HUES64 (cell line): ENCODE measurements around the gene FLNA.

ENCODE experiments used
- H3K27ac ChIP-seq: 2 replicates; pipeline ENCODE4 v1.7.0; 2013; ENCODE audit warnings: low read depth, low read length, inconsistent platforms
- H3K27me3 ChIP-seq: 2 replicates; pipeline ENCODE4 v1.6.1; 2013; ENCODE audit warnings: mild to moderate bottlenecking, low read length; ENCODE audit not compliant: insufficient read depth
- H3K36me3 ChIP-seq: 2 replicates; pipeline ENCODE4 v1.6.1; 2013; ENCODE audit warnings: mild to moderate bottlenecking, low read length; ENCODE audit not compliant: insufficient read depth
- H3K4me1 ChIP-seq: 2 replicates; pipeline ENCODE4 v1.6.1; 2013; ENCODE audit warnings: mild to moderate bottlenecking, low read length, moderate library complexity; ENCODE audit not compliant: insufficient read depth
- H3K4me3 ChIP-seq: 2 replicates; pipeline ENCODE4 v1.5.1; 2013; ENCODE audit warnings: mild to moderate bottlenecking, low read length, moderate library complexity
- H3K9ac ChIP-seq: 2 replicates; pipeline ENCODE4 v1.6.1; 2013; ENCODE audit warnings: mild to moderate bottlenecking, low read depth, low read length
- H3K9me3 ChIP-seq: 2 replicates; pipeline ENCODE4 v1.6.1; 2013; ENCODE audit warnings: low read depth, low read length; ENCODE audit not compliant: insufficient read depth
- WGBS: fragments of 150-250, 120-280 bp; methylation state at CpG from one replicate; pipeline ENCODE4 v1.1.7; 2013; ENCODE audit warnings: missing lambda C conversion rate; 5-methylcytosine and 5-hydroxymethylcytosine counted together

FLNA gene

DNA sequence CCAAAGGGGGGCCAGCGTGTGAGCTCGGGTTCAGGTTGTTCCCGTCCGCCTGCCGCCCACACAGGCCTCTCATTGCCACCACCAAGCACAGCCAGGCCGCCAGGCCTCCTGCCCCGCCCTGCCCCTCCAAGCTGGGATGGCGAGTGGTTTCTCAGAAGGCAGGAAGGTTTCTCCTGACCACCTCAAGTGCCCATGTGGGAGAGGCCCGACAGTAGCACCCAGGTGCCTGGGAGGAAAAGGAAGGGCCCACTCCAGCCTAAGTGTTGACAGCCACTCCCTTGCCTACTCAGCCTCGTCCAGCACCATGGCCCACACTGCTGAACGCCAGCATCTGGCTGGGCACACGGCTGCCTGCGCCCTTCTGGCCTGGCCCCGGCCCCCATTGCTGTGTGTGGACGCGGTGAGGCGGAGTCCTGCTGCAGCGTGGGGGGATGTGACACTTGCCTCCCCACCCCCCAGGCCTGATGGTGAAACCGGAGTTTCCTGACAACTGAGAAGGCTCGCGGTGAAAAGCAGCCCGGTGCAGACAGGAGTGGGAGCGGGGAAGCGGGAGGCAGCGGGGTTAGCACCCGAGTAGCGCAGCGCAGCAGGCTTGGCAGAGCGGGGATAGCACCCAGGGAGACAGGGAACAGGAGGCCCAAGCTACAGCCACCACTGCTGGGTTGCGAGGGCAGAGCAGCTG, 19.2 kb downstream of the FLNA start:
- peaks cover 99% of the 10 kb centered on the region for H3K36me3 ChIP-seq
- 95% methylated on average over 30 of the region's 30 CpGs for WGBS

DNA sequence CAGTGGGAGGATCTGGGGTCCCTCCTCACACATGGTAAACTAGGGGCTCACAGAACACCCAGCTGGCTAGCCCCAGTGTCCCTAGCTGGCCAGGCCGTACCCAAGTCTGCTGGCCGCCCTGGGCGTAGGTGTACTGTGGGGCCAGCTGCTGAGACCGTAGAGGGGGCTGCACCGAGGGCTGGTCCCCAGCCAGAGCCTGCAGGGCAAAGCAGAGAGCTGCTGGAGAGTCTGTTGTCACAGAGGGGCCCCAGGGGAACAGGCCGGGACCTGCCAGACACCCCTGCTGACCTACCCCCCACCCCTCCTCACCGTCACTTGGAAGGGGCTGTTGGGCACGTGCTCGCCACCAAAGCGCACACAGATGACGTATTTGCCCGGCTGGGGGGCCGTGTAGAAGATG, 19.9 kb downstream of the FLNA start:
- Histone ChIP-seq H3K9me3 (no peaks in the 10 kb centered on the region), H3K27me3 (no peaks in the 10 kb centered on the region), H3K27ac (no peak overlapping the region), H3K9ac (no peak overlapping the region), H3K4me1 (no peaks in the 10 kb centered on the region), H3K36me3 (peaks cover 99% of the 10 kb centered on the region), H3K4me3 (no peak overlapping the region)
- 95% methylated on average over 13 of the region's 13 CpGs for WGBS

More for the DNA sequence above, 19.2 kb downstream of the FLNA start:
- no peaks in the 10 kb centered on the region for H3K9me3 ChIP-seq
- no peaks in the 10 kb centered on the region for H3K4me1 ChIP-seq
- no peak overlapping the region for H3K9ac ChIP-seq
- H3K27ac ChIP-seq, result no peak overlapping the region
- H3K27me3 ChIP-seq, result no peaks in the 10 kb centered on the region
- H3K4me3 ChIP-seq, result no peak overlapping the region

DNA sequence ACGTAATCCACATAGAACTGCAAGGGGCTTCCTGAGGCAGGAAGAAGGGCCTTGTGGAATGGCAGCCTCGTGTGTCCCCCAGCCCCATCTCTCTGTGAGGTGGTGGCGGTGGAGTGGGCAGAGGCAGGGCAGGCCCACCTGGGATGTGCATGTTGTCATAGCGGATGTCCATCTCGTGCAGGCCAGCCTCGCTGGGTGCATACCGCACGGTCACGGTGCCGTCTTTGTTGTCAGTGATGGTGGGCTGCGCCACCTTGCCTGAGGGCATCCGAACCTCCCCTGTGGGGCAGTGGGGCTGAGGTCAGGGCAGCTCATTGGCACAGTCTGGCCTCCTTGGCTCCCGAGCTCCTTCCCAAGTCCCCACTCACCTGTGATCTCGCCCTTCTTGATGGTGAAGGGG, 20.4 kb downstream of the FLNA start:
- H3K36me3 ChIP-seq, result peaks cover 99% of the 10 kb centered on the region
- H3K4me3 ChIP-seq, result no peak overlapping the region
- no peak overlapping the region for H3K9ac ChIP-seq
- 97% methylated on average over 13 of the region's 14 CpGs for WGBS
- H3K27ac ChIP-seq, result no peak overlapping the region
- H3K4me1 ChIP-seq, result no peaks in the 10 kb centered on the region
- H3K27me3 ChIP-seq, result no peaks in the 10 kb centered on the region
- no peaks in the 10 kb centered on the region for H3K9me3 ChIP-seq

DNA sequence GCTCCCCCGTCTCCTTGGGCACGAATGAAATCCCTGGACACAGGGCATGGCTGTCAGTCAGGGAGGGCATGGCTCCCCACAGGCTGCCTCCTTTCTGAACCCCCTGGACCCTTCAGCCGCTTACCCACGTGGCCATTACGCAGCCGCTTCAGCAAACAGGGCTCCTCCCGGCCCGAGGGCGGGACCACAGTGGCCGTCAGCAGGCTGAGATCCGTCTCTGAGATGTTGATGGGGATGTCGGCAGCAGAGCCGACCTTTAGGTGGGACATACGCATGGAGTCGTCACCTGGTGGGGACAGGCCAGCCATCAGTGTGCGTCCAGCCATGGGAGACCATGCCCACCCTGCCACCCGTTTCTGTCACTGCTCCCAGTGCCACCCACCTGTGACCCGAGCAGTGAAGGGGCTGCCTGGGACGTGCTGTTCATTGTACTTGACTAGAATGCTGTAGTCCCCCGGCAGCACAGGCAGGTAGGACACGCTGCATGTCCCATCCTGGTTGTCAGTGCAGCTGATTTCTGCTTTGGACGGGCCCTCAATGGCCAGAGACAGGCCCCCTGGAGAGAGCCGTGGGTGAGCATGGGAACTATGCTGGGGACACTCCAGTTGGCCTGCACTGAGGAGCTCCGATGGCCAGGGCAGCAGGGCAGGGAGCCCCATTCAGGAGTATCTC, 21.1 kb downstream of the FLNA start:
- H3K9me3 ChIP-seq, result no peaks in the 10 kb centered on the region
- no peaks in the 10 kb centered on the region for H3K27me3 ChIP-seq
- H3K4me1 ChIP-seq, result no peaks in the 10 kb centered on the region
- WGBS, result 95% methylated on average over 24 of the region's 24 CpGs
- peaks cover 98% of the 10 kb centered on the region for H3K36me3 ChIP-seq
- no peak overlapping the region for H3K4me3 ChIP-seq
- H3K9ac ChIP-seq, result no peak overlapping the region
- no peak overlapping the region for H3K27ac ChIP-seq

DNA sequence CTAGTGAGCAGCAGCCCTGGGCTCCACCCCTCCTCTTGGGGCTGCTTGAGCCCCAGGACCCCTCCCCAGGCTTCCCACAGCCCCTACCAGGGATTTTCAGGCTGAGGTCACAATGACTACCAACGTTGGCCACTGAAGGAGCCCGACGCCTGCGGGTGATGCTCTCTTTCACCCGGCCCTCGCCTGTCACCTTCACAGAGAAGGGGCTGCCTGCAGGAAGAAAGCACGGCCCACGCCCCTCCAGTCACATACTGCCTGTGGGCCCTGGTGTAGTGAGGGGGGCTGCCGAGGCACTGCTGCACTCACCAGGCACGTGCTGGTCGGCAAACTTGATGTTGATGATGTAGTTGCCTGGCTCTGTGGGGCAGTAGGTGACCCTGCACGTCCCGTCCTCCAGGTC, 22.0 kb downstream of the FLNA start:
- no peak overlapping the region for H3K4me3 ChIP-seq
- 97% methylated on average over 13 of the region's 13 CpGs for WGBS
- no peak overlapping the region for H3K9ac ChIP-seq
- H3K27ac ChIP-seq, result no peak overlapping the region
- no peaks in the 10 kb centered on the region for H3K9me3 ChIP-seq
- no peaks in the 10 kb centered on the region for H3K4me1 ChIP-seq
- no peaks in the 10 kb centered on the region for H3K27me3 ChIP-seq
- peaks cover 92% of the 10 kb centered on the region for H3K36me3 ChIP-seq

DNA sequence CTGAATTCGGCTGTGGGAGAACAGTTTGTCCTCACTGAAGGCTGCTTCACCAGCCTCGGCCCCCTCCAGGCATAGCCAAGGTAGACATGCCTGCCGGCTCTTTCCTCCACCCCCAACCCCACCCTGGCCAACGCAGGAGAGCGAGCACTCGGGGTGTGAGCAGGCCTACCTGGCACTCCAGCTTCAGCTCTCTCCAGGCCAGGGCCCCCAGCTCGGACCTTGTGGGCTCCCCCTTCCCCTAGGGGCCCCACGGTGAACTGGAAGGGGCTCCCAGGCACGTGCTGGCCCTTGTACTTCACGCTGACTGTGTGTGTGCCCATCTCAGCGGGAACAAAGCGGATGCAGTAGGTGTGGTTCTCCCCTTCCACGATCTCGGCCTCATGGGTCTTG, 22.4 kb downstream of the FLNA start:
- no peaks in the 10 kb centered on the region for H3K27me3 ChIP-seq
- H3K27ac ChIP-seq, result no peak overlapping the region
- H3K36me3 ChIP-seq, result peaks cover 88% of the 10 kb centered on the region
- no peak overlapping the region for H3K4me3 ChIP-seq
- WGBS, result 93% methylated on average over 14 of the region's 14 CpGs
- no peaks in the 10 kb centered on the region for H3K9me3 ChIP-seq
- no peaks in the 10 kb centered on the region for H3K4me1 ChIP-seq
- no peak overlapping the region for H3K9ac ChIP-seq

DNA sequence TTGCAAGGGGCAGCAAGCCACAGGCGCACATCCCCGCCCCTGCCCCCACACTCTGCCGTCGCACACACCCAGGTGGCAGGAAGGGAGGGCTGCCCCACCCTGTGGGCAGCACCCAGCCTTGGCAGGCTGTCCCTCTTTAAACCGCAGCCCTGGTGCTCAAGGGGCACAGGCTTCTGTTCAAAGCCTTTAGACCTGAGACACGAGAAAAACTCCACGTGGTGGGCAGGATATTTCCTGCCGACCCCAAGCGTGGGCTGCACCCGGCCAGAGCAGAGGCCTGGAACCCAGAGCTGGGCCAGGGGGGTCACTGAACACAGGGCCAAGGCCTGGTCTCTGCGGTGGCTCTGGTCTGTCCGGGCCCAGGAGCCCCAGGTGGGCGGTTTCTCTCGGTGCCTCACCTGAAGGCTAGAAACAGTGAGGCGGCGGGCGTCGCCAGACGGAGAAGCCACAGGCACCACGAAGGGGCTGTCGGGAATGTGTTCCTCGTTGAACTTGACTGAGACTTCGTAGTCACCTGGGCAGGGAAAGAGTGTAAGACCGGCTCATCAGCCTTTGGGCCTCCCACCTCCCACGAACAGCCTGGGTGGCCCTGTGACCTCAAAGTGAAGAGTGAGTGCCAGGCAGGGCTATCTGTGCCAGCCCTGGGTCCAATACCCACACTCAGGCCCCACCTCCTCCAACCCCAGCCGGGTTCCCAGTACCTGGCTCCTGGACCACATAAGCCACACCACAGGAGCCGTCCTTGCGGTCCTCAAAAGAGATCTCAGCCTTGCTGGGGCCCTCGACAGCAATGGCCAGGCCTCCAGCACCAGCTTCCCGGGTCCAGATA, 23.0 kb downstream of the FLNA start:
- Histone ChIP-seq H3K27me3 (no peaks in the 10 kb centered on the region), H3K9ac (no peak overlapping the region), H3K4me1 (no peaks in the 10 kb centered on the region), H3K4me3 (no peak overlapping the region), H3K9me3 (no peaks in the 10 kb centered on the region), H3K36me3 (peaks cover 81% of the 10 kb centered on the region), H3K27ac (no peak overlapping the region; the same call in 1 of the 2 replicates)
- 95% methylated on average over 30 of the region's 30 CpGs for WGBS

DNA sequence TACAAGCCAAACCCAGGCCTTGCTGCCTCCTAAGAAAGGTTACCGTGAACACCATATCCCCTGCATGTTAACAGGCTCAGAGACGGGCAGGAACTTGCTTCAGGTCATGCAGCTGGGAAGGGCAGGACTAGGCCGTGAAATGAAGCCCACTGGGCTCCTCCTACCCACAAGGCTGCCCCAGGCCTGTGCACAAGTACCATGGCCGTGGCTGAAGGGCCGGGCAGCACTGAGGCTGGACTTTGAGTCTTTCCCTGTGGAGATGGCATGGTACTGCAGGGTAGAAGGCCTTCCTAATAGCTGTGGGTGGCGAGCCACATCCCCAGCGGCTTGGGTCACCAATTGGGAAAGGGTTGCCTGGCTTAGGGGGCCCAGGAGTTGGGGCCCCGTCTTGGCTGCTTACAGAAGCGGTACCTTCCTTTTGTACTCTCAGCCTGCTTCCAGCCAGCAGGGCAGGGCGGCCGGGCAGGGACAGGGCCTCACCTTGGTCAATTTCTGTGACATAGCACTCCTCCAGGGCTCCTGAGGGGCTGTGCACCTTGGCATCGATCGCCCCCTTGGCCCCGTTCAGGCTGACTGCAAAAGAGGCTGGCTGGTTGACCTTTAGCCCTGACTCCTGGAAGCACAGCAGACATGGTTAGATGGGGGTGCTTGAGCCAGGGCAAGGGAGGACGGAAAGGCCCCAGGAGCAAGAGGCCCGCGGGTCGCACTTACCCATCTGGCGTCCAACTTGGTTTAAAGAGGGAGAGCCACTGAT, 23.8 kb downstream of the FLNA start:
- H3K9ac ChIP-seq, result no peak overlapping the region
- H3K36me3 ChIP-seq, result peaks cover 74% of the 10 kb centered on the region
- H3K4me1 ChIP-seq, result no peaks in the 10 kb centered on the region
- WGBS, result 90% methylated on average over 19 of the region's 19 CpGs
- H3K27ac ChIP-seq, result no peak overlapping the region; the same call in 1 of the 2 replicates
- H3K27me3 ChIP-seq, result no peaks in the 10 kb centered on the region
- no peaks in the 10 kb centered on the region for H3K9me3 ChIP-seq
- no peak overlapping the region for H3K4me3 ChIP-seq

DNA sequence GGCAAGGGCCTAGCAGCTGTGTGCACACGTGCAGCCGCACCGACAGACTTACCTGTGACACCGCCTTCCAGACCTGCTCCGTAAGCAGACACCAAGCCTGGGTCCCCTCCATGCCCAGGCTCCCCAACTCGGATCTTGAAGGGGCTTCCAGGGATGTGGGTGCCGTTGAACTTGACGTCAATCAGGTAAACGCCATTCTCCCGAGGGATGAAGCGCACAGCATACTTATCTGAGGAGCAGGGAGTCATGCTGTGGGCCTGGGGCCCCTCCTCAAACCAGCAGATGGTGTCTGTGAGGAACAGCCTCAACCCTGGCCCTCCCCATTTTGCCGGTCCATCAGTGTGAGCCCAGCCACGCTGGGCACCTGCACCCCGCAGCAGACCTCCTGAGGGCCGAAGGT, 24.5 kb downstream of the FLNA start:
- no peak overlapping the region for H3K9ac ChIP-seq

DNA sequence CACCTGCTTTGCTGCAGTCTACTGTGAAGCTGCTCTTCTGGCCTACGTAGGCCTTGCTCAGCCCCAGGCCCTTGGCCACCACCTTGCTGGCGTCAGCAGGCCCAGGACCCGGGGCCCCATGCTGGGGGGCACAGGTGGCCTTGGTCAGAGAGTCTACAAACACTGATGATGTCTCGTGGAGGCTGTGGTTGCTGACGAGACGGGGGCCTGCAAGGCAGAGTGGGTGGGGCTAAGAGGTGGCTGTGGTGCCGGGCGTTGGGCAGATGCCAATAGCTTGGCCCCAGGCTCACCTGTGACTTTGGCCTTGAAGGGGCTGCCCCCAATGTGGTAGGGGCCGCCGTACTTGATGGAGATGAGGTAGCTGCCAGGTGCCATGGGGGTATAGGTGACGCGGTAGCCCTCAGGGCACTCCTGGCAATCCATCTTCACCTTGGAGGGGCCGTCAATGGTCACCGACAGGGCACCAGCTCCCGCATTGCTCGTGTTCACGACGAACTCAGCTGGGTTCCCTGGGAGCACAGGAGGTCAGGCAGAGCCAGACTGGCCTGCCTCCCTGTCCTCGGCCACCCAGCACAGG, 25.0 kb downstream of the FLNA start:
- Histone ChIP-seq H3K9ac (no peak overlapping the region), H3K36me3 (peaks cover 63% of the 10 kb centered on the region), H3K9me3 (no peaks in the 10 kb centered on the region)

More for the DNA sequence above, 24.5 kb downstream of the FLNA start:
- Histone ChIP-seq H3K4me1 (no peaks in the 10 kb centered on the region), H3K9me3 (no peaks in the 10 kb centered on the region), H3K27me3 (no peaks in the 10 kb centered on the region), H3K4me3 (no peak overlapping the region), H3K27ac (no peak overlapping the region; the same call in 1 of the 2 replicates), H3K36me3 (peaks cover 68% of the 10 kb centered on the region)
- 93% methylated on average over 15 of the region's 15 CpGs for WGBS

More for the DNA sequence above, 25.0 kb downstream of the FLNA start:
- no peaks in the 10 kb centered on the region for H3K27me3 ChIP-seq
- no peaks in the 10 kb centered on the region for H3K4me1 ChIP-seq
- no peak overlapping the region for H3K4me3 ChIP-seq
- H3K27ac ChIP-seq, result no peak overlapping the region; the same call in 1 of the 2 replicates
- 94% methylated on average over 19 of the region's 19 CpGs for WGBS
